H1 (cell line): Measurements from ENCODE around the gene COA1. TPM values are rescaled to one million over a fixed set of nuclear protein-coding genes. Genes with fewer than 3 reads are reported as not detected.

Experiments used
- ASH2L ChIP-seq: fragments of 200-600, 300-600 bp; sonication (generic); IDR thresholded peaks from one replicate; pipeline ENCODE4 v1.7.1; 2017; ENCODE audit warnings: low read length
- BACH1 ChIP-seq: IDR thresholded peaks from 2 replicates; pipeline ENCODE4 v1.6.1; 2012; ENCODE audit warnings: low read length, improper control_type of control experiment
- CEBPB ChIP-seq: IDR thresholded peaks from 2 replicates; pipeline ENCODE4 v1.6.1; 2012; ENCODE audit warnings: low read depth, low read length
- CHD1 ChIP-seq: IDR thresholded peaks from 2 replicates; pipeline ENCODE4 v1.6.1; 2012; ENCODE audit warnings: low read depth, low read length, improper control_type of control experiment
- EP300 ChIP-seq, 2 experiments: IDR thresholded peaks; 1 replicate in 1 of 2; 2 replicates in 1 of 2; pipeline ENCODE4 v1.6.1; 2011 to 2012; ENCODE audit warnings: low read depth in 2 of 2, low read length in 2 of 2, mild to moderate bottlenecking in 2 of 2, borderline replicate concordance in 1 of 2, inconsistent platforms in 1 of 2, moderate library complexity in 1 of 2
- EZH2 ChIP-seq: fragments of 200-600 bp; sonication (generic); IDR thresholded peaks from 2 replicates; pipeline ENCODE4 v1.7.1; 2012; ENCODE audit warnings: low read depth, mild to moderate bottlenecking, moderate library complexity, low read length, inconsistent platforms; ENCODE audit not compliant: severe bottlenecking
- HDAC2 ChIP-seq, 2 experiments: fragments of 300-600 bp in 1 of 2; sonication (generic) in 1 of 2; IDR thresholded peaks; 2 replicates each; pipeline ENCODE4 v1.6.1; 2011 to 2012; ENCODE audit warnings: low read depth in 2 of 2, low read length in 2 of 2, mild to moderate bottlenecking in 2 of 2, moderate library complexity in 2 of 2, borderline replicate concordance in 1 of 2, inconsistent platforms in 1 of 2
- JUND ChIP-seq: IDR thresholded peaks from 2 replicates; pipeline ENCODE4 v1.6.1; 2011; ENCODE audit warnings: mild to moderate bottlenecking, improper control_type of control experiment, low read length
- KDM5A ChIP-seq: fragments of 200-600 bp; IDR thresholded peaks from 2 replicates; pipeline ENCODE4 v1.7.1; 2012; ENCODE audit warnings: mild to moderate bottlenecking, low read length, inconsistent platforms, mixed read lengths
- MAFK ChIP-seq: IDR thresholded peaks from 2 replicates; pipeline ENCODE4 v1.6.1; 2012; ENCODE audit warnings: low read depth, mild to moderate bottlenecking, improper control_type of control experiment, low read length
- NRF1 ChIP-seq: IDR thresholded peaks from 2 replicates; pipeline ENCODE4 v1.6.1; 2011; ENCODE audit warnings: mild to moderate bottlenecking, low read depth, low read length, improper control_type of control experiment
- POLR2A ChIP-seq, 2 experiments: IDR thresholded peaks; 1 replicate in 1 of 2; 2 replicates in 1 of 2; pipeline ENCODE4 v1.6.1; 2011; ENCODE audit warnings: low read depth in 2 of 2, low read length in 2 of 2, mild to moderate bottlenecking in 2 of 2; ENCODE audit errors: control extremely low read depth in 1 of 2
- POU5F1 ChIP-seq: IDR thresholded peaks from 2 replicates; pipeline ENCODE4 v1.6.1; 2011; ENCODE audit warnings: low read depth, mild to moderate bottlenecking, low read length, moderate library complexity
- RBBP5 ChIP-seq: IDR thresholded peaks from 2 replicates; pipeline ENCODE4 v1.7.1; 2012; ENCODE audit warnings: low read depth, mild to moderate bottlenecking, inconsistent platforms, low read length, moderate library complexity, borderline replicate concordance
- RFX5 ChIP-seq: IDR thresholded peaks from 2 replicates; pipeline ENCODE4 v1.6.1; 2011; ENCODE audit warnings: low read depth, low read length, improper control_type of control experiment, borderline replicate concordance
- SAP30 ChIP-seq: fragments of 300-600 bp; sonication (generic); IDR thresholded peaks from 2 replicates; pipeline ENCODE4 v1.7.1; 2012; ENCODE audit warnings: low read length, moderate library complexity, mild to moderate bottlenecking, inconsistent platforms; ENCODE audit not compliant: insufficient read depth, insufficient replicate concordance
- SUZ12 ChIP-seq: fragments of 200-600 bp; sonication (generic); IDR thresholded peaks from 2 replicates; pipeline ENCODE4 v1.6.1; 2012; ENCODE audit warnings: mild to moderate bottlenecking, inconsistent platforms, low read length, moderate library complexity, mixed read lengths
- TEAD4 ChIP-seq: IDR thresholded peaks from 2 replicates; pipeline ENCODE4 v1.6.1; 2012; ENCODE audit warnings: low read depth, low read length, inconsistent platforms, mixed read lengths
- polyA plus RNA-seq, 7 experiments: library from polyadenylated mRNA; depleted of rRNA in 3 of 7; stranded (reverse) in 5 of 7; unstranded in 2 of 7; fragments of >200 nt in 5 of 7; fragments of 200-250 nt in 2 of 7; gene quantifications; 1 replicate in 5 of 7; 2 replicates in 1 of 7; 4 replicates in 1 of 7; pipeline versions ENCODE4 v1.2.1 to v1.2.3, GENCODE V29; 2011 to 2013; ENCODE audit warnings: missing spikeins in 2 of 7, mixed read lengths in 2 of 7
- total RNA-seq: library from RNA; stranded (reverse); fragmentation: NEBNext Ultra II Directional; extraction: Animal tissue kit (Norgen Biotek cat#: 25700); gene quantifications from 2 replicates; pipeline ENCODE4 v1.2.1, GENCODE V29; 2021

COA1 gene
- total and polyA plus RNA-seq, 2 of the 8 experiments (the other 6 are each of a cell fraction or from before 2014, with no cell fraction given), result 98.6 to 143 TPM

GRCh38 chr7:43729214-43729923 lies at the start of gene COA1 (continued):
- TF ChIP-seq CHD1 (no peak), BACH1 (peak; percentile 65), NRF1 (no peak; the same call in 1 of the 2 replicates), EZH2 (no peak), SUZ12 (no peak), POU5F1 (no peak), EP300 (IDR thresholded peaks at IDR 0.05; ENCODE audit: borderline replicate concordance in 1 of 2, low read depth in 2 of 2, low read length in 2 of 2) (no peak), RFX5 (no peak), SAP30 (peak; percentile 43), MAFK (no peak), RBBP5 (peak; percentile 95), TEAD4 (peak; percentile 18; the same call in 1 of the 2 replicates), ASH2L (peak; percentile 99), KDM5A (no peak), JUND (no peak; the same call in 1 of the 2 replicates), CEBPB (no peak), POLR2A (IDR thresholded peaks at IDR 0.05; ENCODE audit: control extremely low read depth in 1 of 2, low read depth in 2 of 2, low read length in 2 of 2) (peak; percentile 72 to 96), HDAC2 (IDR thresholded peaks at IDR 0.05; ENCODE audit: borderline replicate concordance in 1 of 2, low read depth in 2 of 2, low read length in 2 of 2) (peak in 1 of 2 experiments; percentile 90; a peak in 2 of 4 replicates)
